GM20431 (cell line): ENCODE measurements around the gene PANK1.
"Not testable (repeated sequence)": the region's sequence is repeated elsewhere in the genome, so short reads cannot be mapped to it uniquely, and the experiment has no call there.

Experiments used
- in situ Hi-C: fragments of 300-500 bp; cut with MseI, MboI; formaldehyde crosslinking; loops from one replicate; pipeline ENCODE4 v1.15.0; 2020; ENCODE audit warnings: low sequenced_read_pairs; ENCODE audit not compliant: unreplicated experiment

Gene PANK1

DNA sequence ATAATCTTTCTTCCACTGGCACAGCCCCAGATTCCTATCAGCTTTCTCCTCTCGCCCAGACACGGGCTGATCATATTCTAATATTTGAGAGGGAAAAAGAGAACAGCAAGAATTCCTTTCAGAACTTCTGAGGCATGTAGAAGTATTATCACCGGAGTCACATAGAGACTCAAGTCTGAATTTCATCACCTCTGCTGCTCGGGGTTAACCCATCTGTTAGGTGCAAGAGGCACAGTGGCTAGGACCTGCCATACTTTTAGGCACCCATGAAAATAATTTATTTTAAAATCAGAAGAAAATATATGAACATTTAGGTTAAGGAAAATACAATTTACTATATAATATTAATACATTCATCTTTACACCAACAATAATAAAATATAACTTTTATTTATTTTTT, 21.0 kb downstream of the PANK1 start:
- in situ Hi-C loops = no loop called here

DNA sequence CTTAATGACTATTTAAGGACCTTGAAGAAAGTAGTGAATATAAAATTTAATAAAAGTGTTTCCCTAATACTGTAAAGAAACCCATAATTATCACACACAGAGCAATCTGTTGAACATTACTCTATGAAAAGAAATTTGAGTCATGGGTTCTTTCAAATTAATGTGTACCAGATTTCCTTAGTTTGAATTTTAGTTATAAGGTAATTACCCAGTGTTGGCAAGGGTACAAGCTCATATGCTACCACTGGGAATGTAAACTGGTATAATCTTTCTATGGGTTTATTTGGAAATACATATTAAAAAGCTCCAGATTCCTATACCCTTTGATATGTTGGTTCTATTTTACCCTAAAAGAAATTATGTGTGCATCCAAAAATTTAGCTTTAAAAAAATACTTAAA, 22.9 kb downstream of the PANK1 start:
- in situ Hi-C loops = no loop called here

DNA sequence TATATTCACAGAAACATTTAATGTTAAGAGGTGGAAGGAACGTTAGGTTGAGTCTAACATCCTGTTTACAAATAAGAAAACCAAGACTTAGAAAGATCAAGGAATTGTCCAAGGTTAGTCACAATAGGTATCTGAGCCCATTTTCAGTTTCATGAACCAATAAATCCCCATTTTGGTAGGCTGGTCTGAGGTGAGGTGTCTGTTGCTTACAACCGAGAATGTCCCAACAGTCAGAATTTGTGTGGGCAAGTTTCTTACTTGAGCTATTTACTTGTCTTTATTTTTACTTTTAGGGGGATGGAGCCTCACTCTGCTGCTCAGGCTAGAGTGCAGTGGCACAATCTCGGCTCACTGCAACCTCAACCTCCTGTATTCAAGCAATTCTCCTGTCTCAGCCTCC, 23.6 kb downstream of the PANK1 start:
- in situ Hi-C loops = no loop called here

DNA sequence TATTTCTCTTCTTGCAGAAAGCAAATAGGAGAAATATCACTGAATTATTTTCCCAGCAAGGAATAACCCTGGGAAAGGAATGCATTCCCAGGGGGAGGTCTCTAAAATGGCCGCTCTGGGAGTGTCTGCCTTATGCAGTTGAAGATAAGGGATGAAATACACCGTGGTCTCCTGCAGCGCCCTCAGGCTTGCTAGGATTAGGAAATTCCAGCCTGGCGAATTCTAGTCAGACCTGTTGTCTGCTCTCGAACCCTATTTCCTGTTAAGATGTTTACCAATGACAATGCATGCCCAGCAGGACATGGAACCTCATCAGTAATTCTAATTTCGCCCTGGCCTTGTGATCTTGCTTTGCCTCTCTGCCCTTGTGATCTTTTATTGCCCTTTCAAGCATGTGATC, 24.7 kb downstream of the PANK1 start:
- in situ Hi-C loops = not testable (repeated sequence)

DNA sequence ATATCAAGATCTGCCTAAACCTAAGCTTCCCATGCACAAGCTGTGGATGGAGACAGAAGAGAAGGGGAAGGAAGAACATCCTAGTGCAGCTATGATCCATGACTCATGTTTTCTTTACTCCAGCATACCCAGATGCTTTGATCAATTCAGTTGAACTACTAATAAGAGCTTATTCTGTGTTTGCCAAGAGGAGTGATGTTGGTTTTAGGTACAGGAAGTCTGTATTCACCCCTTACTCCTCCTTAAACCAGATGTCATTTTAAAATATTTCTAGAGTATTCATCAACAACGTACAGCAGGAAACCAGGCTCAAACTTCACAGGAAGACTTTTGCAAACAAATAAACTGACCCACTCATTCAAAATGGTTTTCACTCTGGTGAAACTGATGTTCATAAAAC, 29.2 kb downstream of the PANK1 start:
- in situ Hi-C loops = no loop called here

DNA sequence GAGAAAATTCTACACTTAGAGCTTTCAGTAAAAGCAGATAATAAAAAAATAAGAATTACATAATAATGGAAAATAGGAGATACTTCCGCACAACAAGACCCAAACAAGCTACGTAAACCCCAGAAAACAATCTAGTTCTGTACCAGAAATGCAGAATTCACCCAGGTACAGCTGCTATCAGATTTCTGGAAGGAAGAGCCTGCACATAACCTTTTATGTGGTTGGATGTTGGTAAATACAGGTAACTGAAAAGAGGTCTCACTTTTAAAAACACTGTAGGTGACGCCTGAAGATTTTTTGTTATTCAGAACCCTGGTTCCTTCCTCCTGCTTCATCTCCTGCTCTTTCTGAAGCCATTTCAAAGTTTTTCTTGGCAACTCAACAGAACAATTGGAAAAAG, 29.9 kb downstream of the PANK1 start:
- in situ Hi-C loops = no loop called here

DNA sequence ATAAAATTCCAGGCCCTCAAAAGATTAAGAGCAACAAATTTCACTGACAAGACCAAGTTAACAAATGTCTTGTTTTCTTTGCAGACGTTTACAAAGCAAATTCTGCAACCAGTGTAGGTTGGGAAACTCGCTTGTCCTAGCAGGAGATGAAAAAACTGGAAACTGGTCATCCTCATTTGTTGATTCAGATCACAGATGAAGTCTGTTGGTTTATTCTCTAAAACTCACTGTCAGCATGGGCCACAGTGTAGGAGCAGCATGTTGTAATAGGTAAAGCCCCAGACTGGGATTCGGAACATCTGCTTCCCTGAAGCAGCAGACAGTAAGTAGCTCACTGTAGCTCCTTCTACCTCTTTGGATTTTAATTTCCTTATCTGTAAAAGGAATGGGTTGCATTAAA, 31.5 kb downstream of the PANK1 start:
- in situ Hi-C loops = no loop called here

DNA sequence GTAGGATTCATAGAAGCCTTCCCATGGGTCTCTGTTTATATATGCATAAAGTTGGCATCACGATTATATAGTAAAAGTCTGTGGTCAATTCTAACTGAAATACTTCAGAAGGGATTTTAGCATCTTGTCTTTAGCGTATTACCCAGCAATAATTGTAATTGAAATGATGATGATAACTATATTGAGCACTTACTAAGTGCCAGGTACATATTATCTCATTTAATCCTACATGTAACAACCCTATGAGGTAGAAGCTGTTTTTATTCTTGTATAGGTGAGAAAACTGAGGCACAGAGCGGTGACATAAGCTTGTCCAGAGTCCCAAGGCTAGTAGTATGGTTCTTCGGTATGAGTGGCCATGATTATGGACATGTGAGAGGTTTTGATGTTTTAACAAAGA, 33.8 kb downstream of the PANK1 start:
- in situ Hi-C loops = no loop called here

DNA sequence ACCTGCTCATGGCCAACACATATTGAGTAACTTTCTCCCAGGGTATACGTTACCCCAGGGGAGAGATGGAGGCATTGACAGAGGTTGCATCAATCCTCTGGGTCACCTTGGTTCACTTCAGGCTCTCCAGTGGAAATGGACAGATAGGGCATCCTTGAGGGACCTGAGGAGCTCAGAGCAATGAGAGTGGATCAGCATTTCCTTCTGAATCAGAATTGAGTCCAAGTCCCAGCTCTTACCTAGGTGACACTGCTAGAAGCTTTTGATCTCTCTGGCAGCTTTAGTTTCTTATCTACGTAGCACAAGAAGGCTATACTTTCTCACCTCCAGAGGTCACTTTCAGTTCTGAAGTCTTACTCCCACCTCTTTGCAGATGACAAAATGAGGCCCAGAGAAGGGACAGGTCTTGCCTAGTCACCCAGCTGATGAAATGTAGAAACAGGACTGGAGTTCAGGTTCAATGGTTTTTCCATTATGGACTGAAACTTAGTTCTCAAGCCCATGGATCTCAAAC, 35.2 kb downstream of the PANK1 start:
- in situ Hi-C loops = no loop called here

DNA sequence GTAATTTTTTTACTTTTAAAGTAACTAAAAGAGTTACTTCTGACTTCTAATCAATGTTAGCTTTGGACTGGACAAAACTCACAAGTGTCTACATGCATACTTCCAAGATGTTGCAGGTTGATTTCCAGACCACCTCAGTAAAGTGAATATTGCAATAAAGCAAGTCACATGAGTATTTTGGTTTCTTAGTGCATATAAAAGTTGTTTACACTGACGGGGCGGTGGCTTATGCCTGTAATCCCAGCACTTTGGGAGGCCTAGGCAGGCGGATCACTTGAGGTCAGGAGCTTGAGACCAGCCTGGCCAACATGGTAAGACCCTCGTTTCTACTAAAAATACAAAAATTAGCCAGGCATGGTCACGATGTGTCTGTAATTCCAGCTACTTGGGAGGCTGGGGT, 40.8 kb downstream of the PANK1 start:
- in situ Hi-C loops = no loop called here

DNA sequence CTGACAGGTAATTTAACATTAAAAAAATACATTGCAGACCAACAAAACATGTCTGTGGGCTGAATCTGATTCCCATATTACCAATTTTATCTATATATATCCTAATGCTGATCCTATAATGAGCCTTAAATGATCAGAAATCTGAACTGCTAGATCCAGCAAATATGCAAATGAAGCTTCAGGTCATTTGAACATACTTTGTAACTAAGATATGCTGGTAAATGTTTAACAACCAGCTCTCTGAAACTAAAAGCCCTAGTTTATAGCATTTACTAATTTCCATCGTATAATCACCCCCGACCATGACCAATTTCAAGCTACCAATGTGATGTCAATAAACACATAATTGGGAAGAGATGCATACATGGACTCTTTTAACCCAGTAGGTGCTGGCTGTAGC, 42.1 kb downstream of the PANK1 start:
- in situ Hi-C loops = no loop called here

DNA sequence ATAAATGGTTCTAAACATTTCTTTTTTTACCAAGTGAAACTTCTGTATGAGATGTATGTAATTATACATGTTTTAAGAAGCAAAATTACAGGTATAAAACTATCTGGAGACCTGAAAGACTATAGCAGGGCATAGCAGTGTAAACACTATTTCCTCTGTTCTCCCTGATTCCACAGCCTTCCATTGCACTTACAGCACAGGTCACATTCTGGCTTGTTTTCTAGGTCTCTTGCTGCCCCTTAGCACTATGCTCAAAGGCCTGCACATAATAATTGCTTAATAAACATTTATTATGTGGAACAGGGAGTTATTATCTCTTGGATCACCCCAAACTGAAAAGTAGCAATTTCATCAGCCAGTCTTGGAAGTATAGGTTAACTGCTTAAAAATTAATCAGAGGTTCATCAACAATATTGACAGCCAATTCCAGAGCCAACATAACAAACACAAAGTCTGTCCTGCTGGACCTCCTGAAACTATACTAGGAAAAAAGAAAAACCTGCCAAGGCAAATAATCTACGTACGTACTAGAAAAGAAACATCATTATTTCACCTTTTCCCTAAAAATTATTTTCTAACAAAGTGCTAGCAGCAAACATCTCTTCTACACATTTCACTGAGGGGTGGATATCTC, 43.2 kb downstream of the PANK1 start:
- in situ Hi-C loops = no loop called here

DNA sequence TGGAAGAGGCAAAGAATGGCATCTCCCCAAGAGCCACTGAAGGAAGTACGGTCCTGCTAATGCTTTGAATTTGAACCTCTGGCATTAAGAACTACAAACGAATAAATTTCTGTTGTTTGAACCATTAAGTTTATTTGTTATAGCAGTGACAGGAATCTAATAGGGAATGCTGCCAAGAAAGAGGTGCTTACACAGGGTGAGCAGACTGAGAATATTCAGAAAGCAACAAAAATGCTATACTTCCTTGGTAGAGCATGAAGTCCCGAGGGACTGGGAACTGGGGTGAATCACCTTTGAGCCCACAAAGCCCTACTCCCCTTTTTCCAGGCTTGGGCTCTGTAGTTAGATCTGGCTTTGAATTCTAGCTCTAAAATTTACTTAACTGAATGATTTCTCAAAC, 45.0 kb downstream of the PANK1 start:
- in situ Hi-C loops = no loop called here

DNA sequence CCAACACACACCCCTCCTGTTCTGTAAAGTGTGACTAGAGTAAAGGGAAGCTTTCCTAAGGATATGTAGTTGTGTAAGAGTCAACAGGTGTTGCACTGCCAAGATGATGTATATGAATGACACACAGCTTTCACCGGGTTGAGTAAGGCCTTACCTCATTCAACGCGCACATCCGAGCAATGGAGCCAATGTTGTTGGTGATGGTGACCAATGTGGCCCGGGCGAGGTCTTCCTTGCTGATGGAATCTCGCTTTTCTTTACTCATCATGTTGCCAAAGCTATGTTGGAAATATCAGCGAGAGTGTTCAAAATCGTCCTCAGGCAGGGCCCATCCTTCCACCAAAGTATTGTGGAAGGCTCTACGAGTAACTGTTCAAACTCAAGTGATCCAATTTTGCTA, 52.0 kb downstream of the PANK1 start:
- in situ Hi-C loops = no loop called here

DNA sequence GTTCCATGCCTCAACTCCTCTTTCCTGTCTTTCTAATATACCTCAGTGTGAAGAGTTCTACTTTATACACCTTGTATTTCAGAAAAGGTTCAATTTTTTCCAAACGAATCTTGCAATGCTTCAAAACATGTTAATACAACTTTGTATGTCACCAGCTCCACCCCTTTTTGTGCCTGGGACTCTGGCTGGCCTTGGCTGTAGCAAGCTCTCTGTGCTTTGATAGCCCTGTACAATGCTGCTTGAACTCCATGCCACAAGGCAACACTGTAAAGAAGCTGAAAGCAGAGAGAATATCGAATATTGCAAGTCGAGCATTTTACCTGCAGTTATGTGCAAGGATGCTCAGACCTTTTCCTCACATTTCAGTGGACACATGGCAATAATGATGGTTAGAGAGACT, 52.5 kb downstream of the PANK1 start:
- in situ Hi-C loops = no loop called here

DNA sequence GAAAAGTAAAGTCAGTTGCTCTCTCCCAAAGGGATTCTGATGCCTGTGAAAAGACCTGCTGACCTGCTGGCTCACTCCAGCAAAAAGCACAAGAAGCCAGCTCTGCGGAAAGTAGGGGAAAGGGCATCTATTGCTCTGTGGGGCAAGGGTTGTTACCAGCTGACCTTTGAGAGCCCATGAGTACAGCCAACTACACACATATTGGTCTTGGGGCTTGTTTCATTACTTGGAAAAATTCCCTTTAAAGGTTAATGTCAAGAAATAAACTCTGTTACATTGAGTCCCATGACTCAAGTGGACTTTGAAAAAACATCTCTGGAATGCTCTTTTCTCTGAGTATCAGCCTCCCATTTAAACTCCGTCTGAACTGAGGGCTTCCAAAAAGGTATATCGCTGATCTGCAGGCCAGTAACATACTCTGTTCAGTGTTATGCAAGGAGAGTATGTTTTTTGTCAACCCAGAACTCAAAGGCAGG, 53.2 kb downstream of the PANK1 start:
- in situ Hi-C loops = no loop called here

DNA sequence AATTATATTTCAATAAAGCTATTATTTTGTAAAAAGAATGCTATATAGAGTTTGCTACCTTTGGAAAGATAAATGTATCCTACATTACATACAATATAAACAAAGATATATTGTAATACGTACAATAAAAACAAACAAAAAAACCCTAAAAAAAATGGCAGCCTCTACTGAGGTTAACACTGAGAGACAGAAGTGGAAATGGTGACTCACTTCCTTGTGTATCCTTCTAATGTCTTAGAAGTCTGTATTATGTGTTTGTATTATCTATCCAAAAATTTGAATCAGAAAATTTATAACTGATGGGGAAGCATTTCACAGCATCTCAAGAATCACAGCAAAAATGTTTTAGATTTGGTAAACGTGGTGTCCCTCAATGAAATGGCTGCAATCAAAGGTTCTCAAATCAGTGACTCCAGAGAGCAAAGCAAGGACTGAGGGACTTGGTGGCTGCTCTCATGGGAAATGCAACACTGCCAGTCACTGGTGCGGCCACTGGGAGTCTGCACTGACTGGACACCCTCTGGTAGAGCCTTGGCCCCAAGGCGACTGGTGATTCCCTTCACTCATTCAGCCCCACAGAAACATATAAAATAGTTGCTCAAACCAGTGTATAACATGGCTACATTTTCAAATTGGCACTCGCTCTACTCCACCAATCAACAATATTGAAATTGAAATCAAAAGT, 53.8 kb downstream of the PANK1 start:
- in situ Hi-C loops = no loop called here

DNA sequence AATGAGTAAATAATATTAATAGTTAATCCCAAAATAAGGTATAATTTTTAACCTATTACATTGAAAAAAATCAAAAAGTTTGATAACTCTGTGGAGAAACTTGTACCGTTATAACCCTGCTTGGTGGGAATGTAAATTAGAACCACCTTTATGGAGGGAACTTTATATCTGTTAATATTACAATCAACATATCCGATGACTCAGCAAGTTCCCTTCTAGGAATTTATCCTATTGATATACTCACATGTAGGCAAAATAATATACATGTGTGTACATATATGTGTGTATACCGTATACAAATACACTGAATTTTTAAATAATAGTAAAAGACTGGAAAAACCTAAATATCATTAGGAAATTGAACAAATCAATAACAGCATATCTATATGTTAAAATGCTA, 54.7 kb downstream of the PANK1 start:
- in situ Hi-C loops = no loop called here

DNA sequence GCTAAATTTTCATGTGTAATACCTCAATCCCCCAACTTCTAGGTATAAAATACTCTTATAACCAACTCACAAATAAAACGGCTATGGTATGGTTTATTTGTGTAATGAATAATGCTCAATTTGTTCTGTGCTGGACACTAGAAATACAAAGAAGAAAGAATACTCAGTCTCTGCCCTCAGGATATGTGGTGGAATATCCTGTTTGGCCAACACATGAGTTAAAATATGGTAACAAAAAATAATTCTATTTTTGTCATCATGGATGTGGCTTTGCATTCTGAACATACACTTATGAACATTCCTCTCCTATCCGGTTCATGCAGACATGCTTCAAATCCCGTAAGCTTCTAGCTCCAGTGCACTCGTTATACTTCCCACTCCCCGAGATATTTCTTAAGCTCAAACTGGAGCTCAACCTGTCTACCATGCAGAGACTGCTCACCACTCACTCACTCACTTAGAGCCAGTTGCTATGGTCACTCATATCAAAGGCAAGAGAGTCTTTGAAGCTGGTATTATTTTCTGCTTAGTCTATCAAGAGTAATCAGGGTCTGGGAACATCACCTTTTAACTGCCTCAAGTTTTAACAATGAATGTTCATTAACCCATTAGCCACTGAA, 55.8 kb downstream of the PANK1 start:
- in situ Hi-C loops = no loop called here

DNA sequence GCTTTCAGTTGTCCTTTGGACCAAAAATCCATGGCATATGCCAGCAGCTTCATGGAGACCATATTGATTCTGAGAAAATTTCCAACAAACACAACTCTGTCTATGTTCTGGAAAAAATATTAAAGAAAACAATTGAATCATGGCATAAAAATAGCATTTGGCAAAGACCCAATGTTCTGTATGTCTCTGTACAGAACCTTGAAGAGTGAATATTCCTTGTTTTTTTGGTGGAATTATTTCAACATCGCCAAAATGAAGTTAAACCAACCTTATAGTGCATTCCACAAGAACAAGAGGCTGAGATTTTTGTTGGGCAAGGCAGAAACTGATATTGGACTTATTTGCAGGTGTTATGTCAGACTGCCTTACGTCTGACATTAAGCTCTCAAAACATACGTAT, 56.4 kb downstream of the PANK1 start:
- in situ Hi-C loops = no loop called here

DNA sequence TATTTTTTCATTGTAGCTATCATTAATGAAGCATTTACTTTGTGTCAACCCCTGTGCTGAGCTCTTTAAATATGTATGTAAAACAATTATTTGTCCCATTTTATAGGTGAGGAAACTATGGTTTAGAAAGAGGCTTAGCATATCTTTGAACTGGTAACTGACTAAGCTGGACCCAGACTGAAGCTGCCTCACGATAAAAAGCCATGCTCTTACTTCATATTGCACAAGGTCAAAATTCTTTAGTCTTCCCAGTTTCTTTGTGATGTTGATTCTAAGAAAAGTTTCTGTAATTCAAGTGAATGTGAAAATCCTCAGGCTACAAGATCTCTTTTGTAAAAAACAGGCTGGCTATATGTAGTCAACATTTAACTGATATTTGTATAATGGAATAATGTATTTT, 63.0 kb downstream of the PANK1 start:
- in situ Hi-C loops = no loop called here
